Loucy (cell line): ENCODE results near the gene ZCRB1.

ENCODE experiments used
- EZH2phosphoT487 ChIP-seq: fragments of 200-600 bp; IDR thresholded peaks from 2 replicates; pipeline ENCODE4 v1.6.1; 2018; ENCODE audit warnings: antibody characterized with exemption, mild to moderate bottlenecking, moderate library complexity, borderline replicate concordance
- TF ChIP-seq, protein P1 (sequence below): fragments of 200-600 bp; sonication (generic); conservative IDR thresholded peaks from 2 replicates; pipeline ENCODE4 v1.5.1; 2014; ENCODE audit warnings: mild to moderate bottlenecking, antibody characterized with exemption, low read length

- TF ChIP-seq, protein P1, sequence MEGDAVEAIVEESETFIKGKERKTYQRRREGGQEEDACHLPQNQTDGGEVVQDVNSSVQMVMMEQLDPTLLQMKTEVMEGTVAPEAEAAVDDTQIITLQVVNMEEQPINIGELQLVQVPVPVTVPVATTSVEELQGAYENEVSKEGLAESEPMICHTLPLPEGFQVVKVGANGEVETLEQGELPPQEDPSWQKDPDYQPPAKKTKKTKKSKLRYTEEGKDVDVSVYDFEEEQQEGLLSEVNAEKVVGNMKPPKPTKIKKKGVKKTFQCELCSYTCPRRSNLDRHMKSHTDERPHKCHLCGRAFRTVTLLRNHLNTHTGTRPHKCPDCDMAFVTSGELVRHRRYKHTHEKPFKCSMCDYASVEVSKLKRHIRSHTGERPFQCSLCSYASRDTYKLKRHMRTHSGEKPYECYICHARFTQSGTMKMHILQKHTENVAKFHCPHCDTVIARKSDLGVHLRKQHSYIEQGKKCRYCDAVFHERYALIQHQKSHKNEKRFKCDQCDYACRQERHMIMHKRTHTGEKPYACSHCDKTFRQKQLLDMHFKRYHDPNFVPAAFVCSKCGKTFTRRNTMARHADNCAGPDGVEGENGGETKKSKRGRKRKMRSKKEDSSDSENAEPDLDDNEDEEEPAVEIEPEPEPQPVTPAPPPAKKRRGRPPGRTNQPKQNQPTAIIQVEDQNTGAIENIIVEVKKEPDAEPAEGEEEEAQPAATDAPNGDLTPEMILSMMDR = no peak
- no peak for TF ChIP-seq EZH2phosphoT487
Measured at GRCh38 chr12:42306297-42306696, 19.6 kb downstream of the ZCRB1 start.
